Gastrocnemius medialis (tissue), 4 donors: Measurements from ENCODE around the gene ROR1. TPM values are rescaled to one million over a fixed set of nuclear protein-coding genes. Genes with fewer than 3 reads are reported as not detected.
A peak's percentile ranks its signal among the peaks of the same experiment; 100 is the strongest.

Source experiments
- ATAC-seq, 2 donors: fragments of 150-250 bp; one replicate each; pipeline ENCODE4 v1.9.1; 2016
- DNase-seq, 2 donors: peaks; one replicate each; pipeline ENCODE4 v3.0.0-alpha.2; 2019
- H3K27ac ChIP-seq, 4 donors: fragments of 200-600 bp; sonication (generic); 1 replicate in 1 of 4; 2 replicates in 3 of 4; pipeline ENCODE4 v1.5.1; 2016 to 2018; ENCODE audit warnings: mild to moderate bottlenecking in 2 of 4, moderate library complexity in 1 of 4
- H3K27me3 ChIP-seq, 3 donors: fragments of 200-600 bp; sonication (generic) in 2 of 3; 1 replicate in 1 of 3; 2 replicates in 2 of 3; pipeline versions ENCODE4 v1.5.1 to v1.6.0; 2016 to 2019; ENCODE audit warnings: mild to moderate bottlenecking in 1 of 3, moderate library complexity in 1 of 3
- H3K36me3 ChIP-seq, 2 donors: fragments of 200-600 bp; sonication (generic) in 1 of 2; one replicate each; pipeline ENCODE4 v1.5.1; 2017 to 2018
- H3K4me1 ChIP-seq, 2 donors: fragments of 200-600 bp; sonication (generic) in 1 of 2; one replicate each; pipeline ENCODE4 v1.5.1; 2016 to 2017; ENCODE audit warnings: mild to moderate bottlenecking in 2 of 2
- H3K4me3 ChIP-seq, 4 donors: fragments of 200-600 bp; sonication (generic) in 3 of 4; 1 replicate in 1 of 4; 2 replicates in 3 of 4; pipeline ENCODE4 v1.5.1; 2016 to 2019; ENCODE audit warnings: mild to moderate bottlenecking in 2 of 4
- H3K9me3 ChIP-seq, 3 donors: fragments of 200-600 bp; sonication (generic) in 2 of 3; 1 replicate in 1 of 3; 2 replicates in 2 of 3; pipeline ENCODE4 v1.5.1; 2016 to 2019
- POLR2A ChIP-seq, 2 donors: fragments of 450-650 bp; IDR thresholded peaks; one replicate each; pipeline ENCODE4 v1.6.1; 2017; ENCODE audit warnings: antibody characterized with exemption in 2 of 2, mild to moderate bottlenecking in 2 of 2, moderate library complexity in 2 of 2
- in situ Hi-C, 4 donors: fragments of 200-750 bp; cut with MboI; loops; one replicate each; pipeline versions ENCODE4 v1.15.0 to v1.8.0; 2017; ENCODE audit warnings: low sequenced_read_pairs in 4 of 4
- intact Hi-C: fragments of 100-400 bp; cut with DNase I; formaldehyde crosslinking; loops from one replicate; pipeline ENCODE4 v1.15.1; 2023; ENCODE audit warnings: low total_unique reads
- total RNA-seq, 4 donors: library from RNA; depleted of rRNA; stranded (reverse); fragments of >200 nt; gene quantifications; one replicate each; pipeline versions ENCODE4 v1.1.0 to v1.2.3, GENCODE V29; 2016
- TF ChIP-seq, protein P1 (sequence below), 5 experiments: fragments of 450-650 bp in 3 of 5; fragments of 200-600 bp in 2 of 5; sonication (generic) in 2 of 5; IDR thresholded peaks in 4 of 5; conservative IDR thresholded peaks in 1 of 5; 1 replicate in 4 of 5; 2 replicates in 1 of 5; pipeline ENCODE4 v1.5.1; 2016 to 2019; ENCODE audit warnings: antibody characterized with exemption in 5 of 5, mild to moderate bottlenecking in 3 of 5, moderate library complexity in 3 of 5

Gene ROR1
- total RNA-seq, 4 donors from 2014 or later: 2.5 to 4.3 (median 3.6) TPM

DNA sequence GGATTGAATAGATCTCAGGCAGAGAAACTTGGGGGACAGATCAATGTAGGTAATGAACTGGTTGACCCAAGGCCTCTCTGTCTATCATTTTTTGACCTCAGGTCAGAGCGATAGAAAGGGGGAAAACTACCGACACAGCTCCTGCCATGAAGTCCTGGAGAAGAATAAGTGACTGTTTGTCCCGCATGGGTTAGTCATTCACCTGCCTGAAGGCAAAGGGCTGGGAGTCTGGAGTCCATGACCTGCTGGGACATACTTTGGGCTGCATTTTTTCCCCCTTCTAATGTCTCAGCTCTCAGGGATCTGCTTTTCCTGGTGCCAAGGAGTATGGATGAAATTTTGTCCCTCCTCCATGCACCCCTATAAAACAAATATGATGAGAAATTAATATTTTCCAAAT lies 1.6 kb upstream of the ROR1 start:
- no peaks in the 10 kb centered on the region for H3K36me3 ChIP-seq
- DNase-seq: no peak
- in situ Hi-C loops: loop anchor here (5.0 to 25.0 kb wide), 4 partner anchors 363 to 373 kb away; no protein-coding TSS in a partner anchor
- H3K4me3 ChIP-seq: no peak overlapping the region
- H3K4me1 ChIP-seq: peaks cover 7 to 23% of the 10 kb centered on the region in 2 donors
- TF ChIP-seq POLR2A (IDR thresholded peaks at IDR 0.05): no peak
- TF ChIP-seq, protein P1, sequence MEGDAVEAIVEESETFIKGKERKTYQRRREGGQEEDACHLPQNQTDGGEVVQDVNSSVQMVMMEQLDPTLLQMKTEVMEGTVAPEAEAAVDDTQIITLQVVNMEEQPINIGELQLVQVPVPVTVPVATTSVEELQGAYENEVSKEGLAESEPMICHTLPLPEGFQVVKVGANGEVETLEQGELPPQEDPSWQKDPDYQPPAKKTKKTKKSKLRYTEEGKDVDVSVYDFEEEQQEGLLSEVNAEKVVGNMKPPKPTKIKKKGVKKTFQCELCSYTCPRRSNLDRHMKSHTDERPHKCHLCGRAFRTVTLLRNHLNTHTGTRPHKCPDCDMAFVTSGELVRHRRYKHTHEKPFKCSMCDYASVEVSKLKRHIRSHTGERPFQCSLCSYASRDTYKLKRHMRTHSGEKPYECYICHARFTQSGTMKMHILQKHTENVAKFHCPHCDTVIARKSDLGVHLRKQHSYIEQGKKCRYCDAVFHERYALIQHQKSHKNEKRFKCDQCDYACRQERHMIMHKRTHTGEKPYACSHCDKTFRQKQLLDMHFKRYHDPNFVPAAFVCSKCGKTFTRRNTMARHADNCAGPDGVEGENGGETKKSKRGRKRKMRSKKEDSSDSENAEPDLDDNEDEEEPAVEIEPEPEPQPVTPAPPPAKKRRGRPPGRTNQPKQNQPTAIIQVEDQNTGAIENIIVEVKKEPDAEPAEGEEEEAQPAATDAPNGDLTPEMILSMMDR (IDR thresholded peaks at IDR 0.05 in 4 of 5, conservative IDR thresholded peaks at IDR 0.05 in 1 of 5): no peak
- no peaks in the 10 kb centered on the region for H3K9me3 ChIP-seq
- H3K27me3 ChIP-seq: no peaks in the 10 kb centered on the region
- intact Hi-C loops: loop anchor here (5.0 to 10.0 kb wide), 4 partner anchors 80 to 475 kb away; no protein-coding TSS in a partner anchor
- ATAC-seq: no peak
- no peak overlapping the region for H3K27ac ChIP-seq

DNA sequence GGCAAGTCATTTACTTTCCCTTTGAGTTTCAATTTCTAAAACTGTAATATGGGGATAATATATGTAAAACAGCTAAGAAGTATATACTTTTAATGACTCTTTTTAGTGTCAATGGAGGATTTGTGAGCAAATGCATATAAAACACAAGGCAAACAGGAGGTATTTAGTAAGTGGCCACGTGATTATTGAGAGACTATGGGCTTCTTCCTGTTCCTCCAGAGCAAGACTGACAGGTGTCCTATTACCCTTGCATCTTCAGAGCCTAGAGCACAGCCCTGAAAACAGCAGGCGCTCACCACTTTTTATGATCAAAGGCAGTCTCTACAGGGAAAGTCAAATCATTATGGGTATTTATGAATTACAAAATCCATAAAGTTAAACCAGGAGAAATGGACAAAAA lies 941 bp upstream of the ROR1 start:
- in situ Hi-C loops (loop anchor here (5.0 to 25.0 kb wide), 4 partner anchors 362 to 372 kb away; no protein-coding TSS in a partner anchor), intact Hi-C loops (loop anchor here (1.0 to 10.0 kb wide), 5 partner anchors 81 to 474 kb away; no protein-coding TSS in a partner anchor)
- Histone ChIP-seq H3K9me3 (no peaks in the 10 kb centered on the region), H3K36me3 (no peaks in the 10 kb centered on the region), H3K27me3 (no peaks in the 10 kb centered on the region), H3K4me3 (no peak overlapping the region), H3K27ac (no peak overlapping the region), H3K4me1 (peaks cover 7 to 23% of the 10 kb centered on the region in 2 donors)
- no peak for DNase-seq
- no peak for TF ChIP-seq POLR2A (IDR thresholded peaks at IDR 0.05)
- TF ChIP-seq, protein P1 (IDR thresholded peaks at IDR 0.05 in 4 of 5, conservative IDR thresholded peaks at IDR 0.05 in 1 of 5): no peak
- no peak for ATAC-seq

- DNase-seq (no peak), ATAC-seq (peak; percentile 21 to 30)
- Histone ChIP-seq H3K36me3 (no peaks in the 10 kb centered on the region), H3K27ac (peak overlapping the region; percentile 78 to 86 (median 85)), H3K27me3 (no peaks in the 10 kb centered on the region), H3K4me1 (peaks cover 7 to 23% of the 10 kb centered on the region in 2 donors), H3K4me3 (peak overlapping the region; percentile 68 to 89 (median 74)), H3K9me3 (no peaks in the 10 kb centered on the region)
- in situ Hi-C loops: loop anchor here (5.0 to 25.0 kb wide), 4 partner anchors 361 to 371 kb away; no protein-coding TSS in a partner anchor
- TF ChIP-seq, protein P1 (IDR thresholded peaks at IDR 0.05 in 4 of 5, conservative IDR thresholded peaks at IDR 0.05 in 1 of 5): no peak
- no peak for TF ChIP-seq POLR2A (IDR thresholded peaks at IDR 0.05)
- intact Hi-C loops: loop anchor here (1.0 to 10.0 kb wide), 5 partner anchors 81 to 474 kb away; no protein-coding TSS in a partner anchor
These were observed 362 bp upstream of the ROR1 start for GRCh38 chr1:63773496-63773814.

DNA sequence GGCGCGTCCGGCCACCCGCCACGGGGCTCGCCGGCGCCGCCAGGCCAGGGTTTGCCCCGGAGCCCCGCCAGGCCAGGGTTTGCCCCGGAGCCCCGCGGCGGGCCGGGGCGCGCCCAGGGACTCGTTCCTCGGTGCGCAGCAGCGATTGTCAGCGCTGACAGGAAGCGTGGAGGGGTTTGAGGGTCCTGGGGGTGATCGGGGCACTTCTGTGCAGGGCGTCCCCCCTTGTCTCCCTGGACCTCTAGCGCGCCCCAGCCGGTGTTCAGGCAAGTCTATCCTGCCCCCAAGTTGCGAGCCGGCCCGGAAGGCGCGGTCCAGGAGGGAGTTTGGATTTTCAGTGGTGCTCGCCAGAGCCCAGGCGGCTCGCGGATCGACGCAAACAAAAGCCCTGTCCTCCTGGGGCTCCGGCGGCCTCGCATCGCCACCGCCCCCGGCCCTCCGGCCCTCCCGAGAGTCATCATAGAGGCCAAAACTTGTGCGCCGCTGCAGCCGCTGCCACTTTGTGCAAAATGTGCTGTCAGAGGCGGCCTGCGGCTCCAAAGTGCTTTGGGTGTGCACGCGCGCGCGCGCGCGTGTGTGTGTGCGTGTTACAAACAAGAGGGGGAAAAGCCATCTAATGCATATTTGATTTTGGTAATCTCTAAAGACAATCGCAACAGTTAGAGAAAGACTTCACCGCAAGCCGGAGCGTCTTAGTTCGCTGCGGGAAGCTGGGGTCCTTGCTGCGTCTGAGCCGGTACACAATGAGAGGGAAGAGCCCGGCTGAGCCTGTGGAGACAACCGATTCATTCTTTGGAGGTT lies 1.0 kb downstream of the ROR1 start:
- peak overlapping the region; percentile 70 to 86 (median 82) for H3K27ac ChIP-seq

More for the DNA sequence above, 1.0 kb downstream of the ROR1 start:
- Histone ChIP-seq H3K36me3 (no peaks in the 10 kb centered on the region), H3K9me3 (no peaks in the 10 kb centered on the region), H3K27me3 (no peaks in the 10 kb centered on the region), H3K4me1 (peaks cover 7 to 23% of the 10 kb centered on the region in 2 donors), H3K4me3 (peak overlapping the region; percentile 68 to 79 (median 74))
- in situ Hi-C loops: loop anchor here (5.0 to 25.0 kb wide), 4 partner anchors 360 to 370 kb away; no protein-coding TSS in a partner anchor
- TF ChIP-seq, protein P1 (IDR thresholded peaks at IDR 0.05 in 4 of 5, conservative IDR thresholded peaks at IDR 0.05 in 1 of 5): no peak
- no peak for TF ChIP-seq POLR2A (IDR thresholded peaks at IDR 0.05)
- intact Hi-C loops: loop anchor here (2.0 to 10.0 kb wide), 5 partner anchors 83 to 472 kb away; no protein-coding TSS in a partner anchor
- ATAC-seq (peak; percentile 45 to 53), DNase-seq (peak in 1 of 2 donors; percentile 20)
